H9 (cell line): Measurements from ENCODE around the gene ENOX2. TPM values are rescaled to one million over a fixed set of nuclear protein-coding genes. Genes with fewer than 3 reads are reported as not detected.

Experiments
- DNase-seq: peaks from one replicate; pipeline ENCODE4 v3.0.0-alpha.2; 2017
- H2AFZ ChIP-seq: one replicate; pipeline ENCODE4 v1.6.1; 2013; ENCODE audit warnings: mild to moderate bottlenecking, low read length, control low read depth, moderate library complexity
- H2AK5ac ChIP-seq: 2 replicates; pipeline ENCODE4 v1.6.1; 2013; ENCODE audit warnings: low read length, control low read depth, mixed read lengths; ENCODE audit not compliant: insufficient read length
- H2BK120ac ChIP-seq: one replicate; pipeline ENCODE4 v1.6.1; 2013; ENCODE audit warnings: low read depth, mild to moderate bottlenecking, low read length, control low read depth, inconsistent platforms; ENCODE audit not compliant: poor library complexity, severe bottlenecking
- H2BK12ac ChIP-seq: 2 replicates; pipeline ENCODE4 v1.6.1; 2013; ENCODE audit warnings: low read length, control low read depth, mixed read lengths, low read depth; ENCODE audit not compliant: insufficient read length
- H2BK15ac ChIP-seq: 2 replicates; pipeline ENCODE4 v1.6.1; 2013; ENCODE audit warnings: low read depth, low read length, control low read depth
- H2BK20ac ChIP-seq: one replicate; pipeline ENCODE4 v1.6.1; 2013; ENCODE audit warnings: low read depth, mild to moderate bottlenecking, low read length, control low read depth, inconsistent platforms; ENCODE audit not compliant: poor library complexity, severe bottlenecking
- H2BK5ac ChIP-seq: 2 replicates; pipeline ENCODE4 v1.6.1; 2013; ENCODE audit warnings: low read length, control low read depth, mixed read lengths; ENCODE audit not compliant: insufficient read length
- H3K14ac ChIP-seq: 2 replicates; pipeline ENCODE4 v1.6.1; 2013; ENCODE audit warnings: low read length, control low read depth; ENCODE audit not compliant: insufficient read depth
- H3K18ac ChIP-seq: 2 replicates; pipeline ENCODE4 v1.6.1; 2013; ENCODE audit warnings: low read depth, mild to moderate bottlenecking, mixed read lengths, low read length, control low read depth; ENCODE audit not compliant: insufficient read length
- H3K23ac ChIP-seq: 2 replicates; pipeline ENCODE4 v1.6.1; 2013; ENCODE audit warnings: low read length, control low read depth, mixed read lengths, low read depth; ENCODE audit not compliant: insufficient read length
- H3K23me2 ChIP-seq: 2 replicates; pipeline ENCODE4 v1.6.1; 2013; ENCODE audit warnings: low read depth, mild to moderate bottlenecking, mixed read lengths, low read length, control low read depth; ENCODE audit not compliant: insufficient read length, poor library complexity, severe bottlenecking
- H3K27ac ChIP-seq: 2 replicates; pipeline ENCODE4 v1.5.1; 2013; ENCODE audit warnings: low read length, control low read depth, mixed read lengths, low read depth; ENCODE audit not compliant: insufficient read length
- H3K27me3 ChIP-seq: 2 replicates; pipeline ENCODE4 v1.6.1; 2013; ENCODE audit warnings: low read length, control low read depth, inconsistent platforms; ENCODE audit not compliant: insufficient read depth
- H3K4ac ChIP-seq: 2 replicates; pipeline ENCODE4 v1.6.1; 2013; ENCODE audit warnings: low read depth, mild to moderate bottlenecking, control low read depth, inconsistent platforms, low read length, moderate library complexity
- H3K4me1 ChIP-seq: 2 replicates; pipeline ENCODE4 v1.6.1; 2013; ENCODE audit warnings: low read length, control low read depth, inconsistent platforms; ENCODE audit not compliant: insufficient read depth
- H3K4me2 ChIP-seq: 2 replicates; pipeline ENCODE4 v1.6.1; 2013; ENCODE audit warnings: low read length, control low read depth, mixed read lengths; ENCODE audit not compliant: insufficient read length, insufficient read depth
- H3K56ac ChIP-seq: 2 replicates; pipeline ENCODE4 v1.6.1; 2013; ENCODE audit warnings: low read depth, mild to moderate bottlenecking, mixed read lengths, low read length, control low read depth; ENCODE audit not compliant: insufficient read length
- H3K79me1 ChIP-seq: 2 replicates; pipeline ENCODE4 v1.6.1; 2013; ENCODE audit warnings: low read depth, mild to moderate bottlenecking, moderate library complexity, low read length, control low read depth, inconsistent platforms; ENCODE audit not compliant: insufficient read depth, poor library complexity, severe bottlenecking
- H3K79me2 ChIP-seq: 2 replicates; pipeline ENCODE4 v1.6.1; 2013; ENCODE audit warnings: low read length, control low read depth, inconsistent platforms; ENCODE audit not compliant: insufficient read depth
- H3K9ac ChIP-seq: 2 replicates; pipeline ENCODE4 v1.6.1; 2013; ENCODE audit warnings: low read length, control low read depth, mixed read lengths; ENCODE audit not compliant: insufficient read length; ENCODE audit errors: extremely low read depth
- H3K9me3 ChIP-seq: one replicate; pipeline ENCODE4 v1.6.1; 2013; ENCODE audit warnings: low read depth, low read length, inconsistent platforms; ENCODE audit not compliant: control insufficient read depth
- H3T11ph ChIP-seq: one replicate; pipeline ENCODE4 v1.6.1; 2013; ENCODE audit warnings: mild to moderate bottlenecking, low read length, control low read depth, inconsistent platforms
- H4K20me1 ChIP-seq: one replicate; pipeline ENCODE4 v1.6.1; 2013; ENCODE audit not compliant: control insufficient read depth, insufficient read length, insufficient read depth
- H4K5ac ChIP-seq: 2 replicates; pipeline ENCODE4 v1.6.1; 2013; ENCODE audit warnings: low read depth, mild to moderate bottlenecking, mixed read lengths, low read length, control low read depth; ENCODE audit not compliant: insufficient read length
- H4K8ac ChIP-seq: replicated peaks from 2 replicates; pipeline ENCODE4 v1.6.1; 2013; ENCODE audit warnings: low read length, control low read depth, mixed read lengths, low read depth; ENCODE audit not compliant: insufficient read length
- H4K91ac ChIP-seq: 2 replicates; pipeline ENCODE4 v1.6.1; 2013; ENCODE audit warnings: low read depth, mild to moderate bottlenecking, moderate library complexity, mixed read lengths, low read length, control low read depth; ENCODE audit not compliant: insufficient read length
- H3K27ac Mint-ChIP-seq, 3 experiments: 2 replicates in 2 of 3; 3 replicates in 1 of 3; pipeline ENCODE4 v1.8.0; 2020 to 2021; ENCODE audit warnings: mixed read lengths in 3 of 3, mild to moderate bottlenecking in 1 of 3, moderate library complexity in 1 of 3
- H3K27me3 Mint-ChIP-seq: 2 replicates; pipeline ENCODE4 v1.8.0; 2021; ENCODE audit warnings: low read depth, mild to moderate bottlenecking, moderate library complexity, mixed read lengths
- H3K36me3 Mint-ChIP-seq, 3 experiments: 2 replicates in 2 of 3; 3 replicates in 1 of 3; pipeline ENCODE4 v1.8.0; 2020 to 2021; ENCODE audit warnings: low read depth in 3 of 3, mixed read lengths in 3 of 3; ENCODE audit not compliant: insufficient read depth in 1 of 3
- H3K4me1 Mint-ChIP-seq, 2 experiments: 2 replicates each; pipeline ENCODE4 v1.8.0; 2020; ENCODE audit warnings: mixed read lengths in 2 of 2
- H3K4me3 Mint-ChIP-seq, 2 experiments: 2 replicates in 1 of 2; 3 replicates in 1 of 2; pipeline ENCODE4 v1.8.0; 2020 to 2021; ENCODE audit warnings: mild to moderate bottlenecking in 2 of 2, mixed read lengths in 2 of 2, moderate library complexity in 1 of 2
- H3K9me3 Mint-ChIP-seq, 2 experiments: 2 replicates in 1 of 2; 3 replicates in 1 of 2; pipeline ENCODE4 v1.8.0; 2020; ENCODE audit warnings: mild to moderate bottlenecking in 2 of 2, mixed read lengths in 2 of 2, moderate library complexity in 1 of 2
- CTCF ChIP-seq: fragments of 200-600 bp; sonication (generic); conservative IDR thresholded peaks from 3 replicates; pipeline ENCODE4 v1.8.0; 2021; ENCODE audit warnings: antibody characterized with exemption, mild to moderate bottlenecking
- WGBS: extraction: QIAGEN DNeasy Blood & Tissue Kit; methylation state at CpG from one replicate; pipeline ENCODE4 v1.1.7; 2013; ENCODE audit warnings: missing lambda C conversion rate, low lambda C conversion rate, mixed read lengths; ENCODE audit not compliant: insufficient read length; ENCODE audit errors: extremely low coverage; 5-methylcytosine and 5-hydroxymethylcytosine counted together
- total RNA-seq: library from RNA; stranded (reverse); gene quantifications from 2 replicates; pipeline ENCODE4 v1.2.1, GENCODE V29; 2021

The ENOX2 gene
- total RNA-seq, 1 experiment from 2014 or later, result 17.7 TPM

DNA sequence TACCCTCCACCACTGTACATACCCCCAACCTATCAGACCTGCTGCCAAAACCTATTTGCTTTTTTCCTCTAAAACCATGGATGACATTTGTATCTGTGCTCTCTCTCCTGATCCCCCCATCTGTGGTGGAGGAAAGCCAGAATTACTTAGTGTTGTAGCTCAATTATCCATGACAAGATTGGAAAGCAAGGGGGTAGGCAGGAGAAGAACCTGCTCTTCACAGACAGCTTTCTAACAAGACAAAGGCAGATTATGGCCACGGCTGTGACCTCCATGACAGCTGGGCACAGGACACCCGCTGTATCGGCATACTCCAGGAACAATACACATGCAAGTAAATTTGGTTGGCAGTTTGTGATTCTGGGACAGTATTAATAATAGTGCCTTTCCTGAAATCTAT lies 186.7 kb downstream of the ENOX2 start:
- Histone ChIP-seq H3K4ac (no peak overlapping the region), H3K79me2 (no peaks in the 10 kb centered on the region), H3K18ac (no peak overlapping the region), H3K9me3 (no peaks in the 10 kb centered on the region), H2BK15ac (no peak overlapping the region), H3K4me1 (peaks cover 4% of the 10 kb centered on the region; the same call in 1 of the 2 replicates), H4K8ac (no peak overlapping the region), H3K56ac (no peak overlapping the region), H2AFZ (no peak overlapping the region), H3K23ac (no peak overlapping the region), H3K14ac (no peak overlapping the region), H3K27me3 (no peaks in the 10 kb centered on the region; the same call in 1 of the 2 replicates), H4K5ac (no peak overlapping the region), H2BK5ac (no peak overlapping the region), H3T11ph (no peak overlapping the region), H2AK5ac (no peak overlapping the region), H3K9ac (no peak overlapping the region), H3K4me2 (no peak overlapping the region), H3K79me1 (no peaks in the 10 kb centered on the region), H3K27ac (no peak overlapping the region), H4K91ac (no peak overlapping the region), H3K23me2 (no peaks in the 10 kb centered on the region), H2BK20ac (no peak overlapping the region), H4K20me1 (no peaks in the 10 kb centered on the region), H2BK120ac (no peak overlapping the region), H2BK12ac (no peak overlapping the region)
- DNase-seq, result no peak
- no CpG with 5 or more reads among the region's 3 CpGs for WGBS
- 0 out of 2 replicates have a peak, but pooled peaks cover 2% of the 10 kb centered on the region for H3K27me3 Mint-ChIP-seq
- H3K4me3 Mint-ChIP-seq, result no peak overlapping the region
- no peaks in the 10 kb centered on the region for H3K36me3 Mint-ChIP-seq
- peaks cover 36 to 49% of the 10 kb centered on the region in 2 experiments for H3K4me1 Mint-ChIP-seq
- H3K9me3 Mint-ChIP-seq, result no peaks in the 10 kb centered on the region
- TF ChIP-seq CTCF, result no peak
- H3K27ac Mint-ChIP-seq, result no peak overlapping the region
